AML-193 (cell line): ENCODE measurements around the gene UBE2L6.

Source experiments
- DNase-seq, 2 experiments: peaks; one replicate each; lab custom pipeline; 2025; lab: John Stamatoyannopoulos, UW

UBE2L6 gene

DNA sequence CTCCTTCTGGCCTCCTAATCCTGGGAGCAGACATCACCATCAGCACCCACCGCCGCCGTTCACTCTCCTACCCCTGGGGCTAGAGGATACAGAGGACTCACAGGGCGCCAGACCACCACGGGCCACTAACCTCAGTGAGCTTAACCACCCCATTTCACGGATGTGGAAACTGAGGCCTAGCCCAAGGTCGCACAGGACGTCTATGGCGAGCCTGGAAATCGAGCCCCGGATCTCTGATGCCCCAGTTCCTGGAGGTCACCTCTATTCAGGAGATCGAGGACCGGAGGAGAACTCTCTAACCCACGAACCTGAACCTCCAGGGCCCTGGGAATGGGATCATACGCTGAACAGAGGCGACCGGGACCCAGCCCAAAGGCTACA is 37.3 kb downstream of the UBE2L6 start:
- no peak for DNase-seq

DNA sequence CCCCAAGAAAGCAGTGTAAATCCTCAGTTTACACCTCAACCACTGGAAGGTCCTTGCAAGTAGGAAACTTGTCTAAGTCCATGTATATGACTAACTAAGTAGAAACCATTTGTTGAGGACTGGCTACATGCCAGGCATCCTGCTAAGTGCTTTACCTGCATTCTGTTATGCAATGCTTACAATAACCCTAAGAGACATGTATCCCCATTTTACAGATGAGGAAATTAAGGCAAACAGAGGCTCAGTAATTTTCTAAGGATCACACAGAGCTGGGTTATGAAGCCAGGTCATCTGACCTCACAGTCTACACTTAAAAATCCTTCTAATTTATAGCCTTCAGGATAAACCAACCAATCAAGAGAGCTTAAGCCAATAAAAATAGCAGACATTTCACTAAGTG is 38.5 kb downstream of the UBE2L6 start:
- DNase-seq, result no peak

DNA sequence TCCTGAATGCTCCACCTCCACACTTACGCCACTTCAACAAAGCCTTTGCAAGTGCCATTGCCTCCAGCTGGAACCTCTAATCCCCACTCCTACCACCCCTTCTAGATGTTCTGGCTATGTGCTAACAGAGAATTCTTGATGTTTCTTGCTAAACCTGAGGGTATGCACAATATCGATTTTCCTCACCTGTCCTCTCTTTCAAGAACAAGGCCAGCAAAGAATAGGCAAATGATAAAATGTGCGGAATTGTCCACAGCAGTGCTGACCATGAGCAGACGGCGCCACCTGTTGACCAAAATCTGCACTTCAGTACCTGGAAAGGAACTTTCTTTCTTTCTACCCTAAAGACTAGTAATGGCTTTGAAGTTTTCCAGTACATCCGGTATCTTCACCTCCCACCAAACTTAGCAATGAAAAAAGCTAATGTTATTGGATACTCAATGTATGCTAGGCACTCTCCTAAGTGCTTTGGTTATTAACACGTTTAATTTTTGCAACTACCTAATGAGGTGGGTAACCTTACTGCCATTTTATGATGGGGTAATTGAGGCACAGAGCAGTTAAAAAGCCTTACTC is 40.3 kb downstream of the UBE2L6 start:
- peak; percentile 54 for DNase-seq

GRCh38 chr11:57523419-57523818 is 44.1 kb downstream of the UBE2L6 start:
- no peak for DNase-seq

GRCh38 chr11:57521116-57521515 is 46.4 kb downstream of the UBE2L6 start:
- DNase-seq, result no peak

- DNase-seq, result no peak
Measured at GRCh38 chr11:57516061-57516443, 51.4 kb downstream of the UBE2L6 start.

DNA sequence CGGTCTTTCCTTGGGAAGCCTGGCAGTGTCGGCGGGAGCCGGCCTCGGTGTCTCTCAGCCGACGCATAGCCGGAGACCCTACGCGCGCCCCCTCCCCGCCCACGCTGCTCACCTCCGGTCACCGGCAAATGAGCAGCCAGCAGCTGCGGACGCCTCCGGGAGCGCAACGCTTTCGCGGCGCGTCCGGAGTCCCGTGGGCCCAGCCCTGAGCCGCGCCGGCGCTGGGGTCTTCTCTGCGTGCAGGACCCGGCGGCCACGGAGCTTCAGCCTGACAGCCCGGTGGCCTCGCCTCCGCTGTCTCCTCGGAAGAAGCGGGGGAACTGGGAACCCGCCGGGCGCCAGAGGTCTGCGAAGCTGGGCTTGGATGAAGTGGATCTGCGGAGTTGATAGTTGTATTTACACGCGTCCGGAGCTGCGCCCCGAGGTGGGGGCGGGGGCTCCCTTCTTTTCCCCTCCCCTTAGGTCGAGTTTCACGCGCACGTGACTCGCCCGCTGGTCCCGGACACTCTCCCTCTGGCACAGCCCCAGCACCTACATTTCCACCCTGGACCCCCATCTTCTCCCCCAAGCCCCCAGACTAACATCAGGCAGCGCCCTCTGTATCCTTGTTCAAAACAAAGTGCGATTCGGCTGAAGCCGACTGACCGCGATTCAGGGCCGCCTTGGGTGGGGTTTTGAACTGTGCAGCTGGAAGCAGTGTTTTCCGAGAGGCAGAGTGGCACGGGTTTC is 52.0 kb downstream of the UBE2L6 start, which contains the start of gene SLC43A1:
TSS of gene SLC43A1 (minus strand) at position 371 of the 729 bp plus-strand sequence. CDS start 1,591 bp downstream, outside the sequence.
- DNase-seq, result peak in 1 of 2 experiments; percentile 18

GRCh38 chr11:57514538-57515331 is 52.7 kb downstream of the UBE2L6 start:
- peak; percentile 47 to 54 for DNase-seq

- DNase-seq, result peak in 1 of 2 experiments; percentile 44
Measured at GRCh38 chr11:57513911-57514537, 53.4 kb downstream of the UBE2L6 start.

- no peak for DNase-seq
Measured at GRCh38 chr11:57513452-57513795, 54.0 kb downstream of the UBE2L6 start.

- DNase-seq, result no peak
Measured at GRCh38 chr11:57512646-57513451, 54.6 kb downstream of the UBE2L6 start.

DNA sequence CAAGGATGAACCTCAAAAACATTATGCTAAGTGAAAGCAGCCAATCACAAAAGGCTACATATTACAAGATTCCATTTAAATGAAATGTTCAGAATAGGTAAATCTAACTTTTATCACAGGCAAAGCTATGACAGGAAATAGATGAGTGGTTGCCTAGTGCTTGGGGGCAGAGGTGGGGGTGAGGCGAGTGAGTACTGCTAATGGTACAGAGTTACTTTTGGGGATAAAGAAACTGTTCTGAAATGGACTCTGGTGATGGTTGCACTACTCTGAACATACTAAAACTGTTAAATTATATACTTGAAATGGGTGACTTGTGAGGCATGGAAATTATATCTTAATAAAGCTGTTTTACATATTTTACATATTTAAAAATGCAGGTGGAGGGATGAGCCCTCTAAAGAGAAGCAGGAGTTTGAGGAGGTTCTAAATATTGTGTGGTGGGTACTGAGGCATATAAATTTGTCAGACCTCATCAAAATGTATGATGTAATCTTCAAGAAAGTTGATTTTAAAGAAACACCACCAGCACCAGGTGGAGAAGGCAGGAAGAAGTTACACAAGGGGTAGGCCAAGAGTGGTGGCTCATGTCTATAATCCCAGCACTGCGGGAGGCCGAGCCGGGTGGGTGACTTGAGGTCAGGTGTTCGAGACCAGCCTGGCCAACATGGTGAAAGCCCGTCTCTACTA is 55.6 kb downstream of the UBE2L6 start:
- DNase-seq, result no peak

DNA sequence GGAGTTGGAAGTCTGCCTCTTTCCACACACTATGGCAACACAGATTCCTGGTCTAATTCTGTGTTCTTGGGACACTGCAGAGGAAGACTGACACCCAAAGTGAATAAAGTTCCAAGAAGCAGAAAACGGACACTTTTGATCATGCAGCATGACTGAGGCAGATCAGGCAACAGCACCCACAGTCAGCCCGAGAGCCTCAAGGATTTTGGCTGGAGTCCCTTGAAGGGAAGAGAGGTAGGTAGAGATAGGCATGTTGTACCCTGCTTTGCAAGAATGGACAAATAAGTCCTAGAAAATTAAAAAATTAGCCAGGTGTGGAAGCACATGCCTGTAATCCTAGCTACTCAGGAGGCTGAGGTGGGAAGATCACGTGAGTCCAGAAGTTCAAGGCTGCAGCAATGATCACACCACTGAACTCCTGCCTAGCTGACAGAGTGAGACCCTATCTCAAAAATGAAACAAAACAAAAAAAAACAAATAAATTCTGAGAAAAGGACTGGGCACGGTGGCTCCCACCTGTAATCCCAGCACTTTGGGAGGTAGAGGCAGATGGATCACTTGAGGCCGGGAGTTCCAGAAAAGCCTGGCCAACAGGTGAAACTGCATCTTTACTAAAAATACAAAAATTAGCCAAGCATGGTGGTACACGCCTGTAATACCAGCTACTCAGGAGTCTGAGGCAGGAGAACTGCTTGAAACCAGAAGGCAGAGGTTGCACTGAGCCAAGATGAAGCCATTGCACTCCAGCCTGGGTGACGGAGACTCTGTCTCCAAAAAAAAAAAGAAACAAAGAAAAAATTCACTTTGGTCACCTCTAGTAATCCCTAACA is 58.9 kb downstream of the UBE2L6 start:
- DNase-seq, result no peak

- no peak for DNase-seq
Measured at GRCh38 chr11:57506522-57506921, 61.0 kb downstream of the UBE2L6 start.

DNA sequence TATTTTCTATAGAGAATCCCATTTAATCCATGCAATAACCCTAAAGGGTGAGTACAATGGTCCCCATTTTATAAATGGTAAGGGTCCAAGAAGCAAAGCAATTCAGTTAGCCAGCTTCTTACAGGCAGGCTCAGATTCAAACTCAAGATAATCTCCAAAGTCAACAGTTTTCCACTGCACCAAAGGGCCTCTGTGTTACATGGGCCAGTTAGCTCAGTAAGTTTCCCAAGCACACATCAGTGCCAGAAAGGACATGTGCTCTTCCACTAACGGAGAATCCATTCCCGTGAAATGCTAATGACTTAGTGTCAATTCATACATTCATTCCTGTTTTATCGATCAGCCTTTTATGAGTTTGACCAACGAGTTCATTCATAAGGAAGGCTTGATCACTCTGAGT is 63.0 kb downstream of the UBE2L6 start:
- no peak for DNase-seq

- DNase-seq, result no peak
Measured at GRCh38 chr11:57502870-57503269, 64.6 kb downstream of the UBE2L6 start.

GRCh38 chr11:57502376-57502775 is 65.1 kb downstream of the UBE2L6 start:
- no peak for DNase-seq

DNA sequence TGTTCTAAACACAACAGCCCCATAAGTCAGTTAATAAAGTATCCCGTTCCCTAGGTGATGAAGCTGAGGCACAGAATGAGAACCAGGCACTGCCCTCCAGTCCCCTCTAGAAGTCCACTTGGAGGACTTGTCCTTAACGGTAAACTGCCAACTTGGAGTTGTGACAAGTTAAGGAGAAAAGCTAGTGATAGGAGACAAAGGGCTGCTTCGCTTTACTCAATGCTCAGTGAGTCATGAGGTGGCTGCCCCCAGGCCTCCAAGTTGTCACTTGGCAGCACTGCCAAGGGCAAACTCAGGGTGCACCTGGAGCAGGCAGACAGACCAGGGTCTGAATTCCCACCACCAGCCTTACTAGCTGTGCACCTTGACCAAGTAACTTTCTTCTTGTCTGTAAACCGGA is 65.5 kb downstream of the UBE2L6 start:
- DNase-seq, result no peak
